HepG2 (cell line): ENCODE data around the gene SPINDOC. TPM values are rescaled to one million over a fixed set of nuclear protein-coding genes. Genes with fewer than 3 reads are reported as not detected.

Experiments
- CCDC6 ChIP-seq: sonication (generic); formaldehyde crosslinking; IDR thresholded peaks from 2 replicates; pipeline ENCODE4 v1.8.1; 2022; ENCODE audit warnings: mild to moderate bottlenecking, missing genetic modification reagents, moderate library complexity
- ELF3 ChIP-seq: IDR thresholded peaks from 2 replicates; pipeline ENCODE4 v1.6.1; 2016; ENCODE audit warnings: missing genetic modification reagents, missing compliant biosample characterization
- GATA4 ChIP-seq: sonication (generic); IDR thresholded peaks from 2 replicates; pipeline ENCODE4 v1.6.1; 2016; ENCODE audit warnings: antibody characterized with exemption, low read depth, borderline replicate concordance
- HDAC2 ChIP-seq: sonication (generic); formaldehyde crosslinking; IDR thresholded peaks from 2 replicates; pipeline ENCODE4 v1.4.0; 2020; ENCODE audit warnings: missing genetic modification reagents
- HMG20B ChIP-seq: conservative IDR thresholded peaks from 2 replicates; pipeline ENCODE4 v1.6.1; 2016; ENCODE audit warnings: missing genetic modification reagents, missing compliant biosample characterization
- KLF11 ChIP-seq: IDR thresholded peaks from 2 replicates; pipeline ENCODE4 v1.6.1; 2016; ENCODE audit warnings: missing compliant biosample characterization
- KLF6 ChIP-seq: IDR thresholded peaks from 2 replicates; pipeline ENCODE4 v1.8.0; 2016; ENCODE audit warnings: missing biosample characterization, missing genetic modification reagents
- NFE2 ChIP-seq: sonication (generic); formaldehyde crosslinking; IDR thresholded peaks from 2 replicates; pipeline ENCODE4 v1.4.0; 2020; ENCODE audit warnings: missing genetic modification reagents
- PRMT3 ChIP-seq: sonication (generic); formaldehyde crosslinking; IDR thresholded peaks from 2 replicates; pipeline ENCODE4 v1.8.1; 2022; ENCODE audit warnings: low read depth, mild to moderate bottlenecking, moderate library complexity, missing genetic modification reagents, borderline replicate concordance
- RFXAP ChIP-seq: sonication (generic); formaldehyde crosslinking; IDR thresholded peaks from 2 replicates; pipeline ENCODE4 v1.4.0; 2020; ENCODE audit warnings: missing genetic modification reagents, borderline replicate concordance
- SMARCE1 ChIP-seq: fragments of 450-650 bp; IDR thresholded peaks from 2 replicates; pipeline ENCODE4 v1.6.1; 2017; ENCODE audit warnings: borderline replicate concordance
- SMC3 ChIP-seq: IDR thresholded peaks from 2 replicates; pipeline ENCODE4 v1.6.1; 2011; ENCODE audit warnings: low read length, improper control_type of control experiment
- SNAPC2 ChIP-seq: sonication (generic); formaldehyde crosslinking; IDR thresholded peaks from 2 replicates; pipeline ENCODE4 v1.8.1; 2022; ENCODE audit warnings: mild to moderate bottlenecking, missing genetic modification reagents
- TSC22D2 ChIP-seq: sonication (generic); formaldehyde crosslinking; IDR thresholded peaks from 2 replicates; pipeline ENCODE4 v1.5.1; 2020; ENCODE audit warnings: missing genetic modification reagents, mild to moderate bottlenecking, borderline replicate concordance
- UBTF ChIP-seq: sonication (generic); formaldehyde crosslinking; IDR thresholded peaks from 2 replicates; pipeline ENCODE4 v1.4.0; 2020; ENCODE audit warnings: mild to moderate bottlenecking, missing genetic modification reagents
- USF2 ChIP-seq, 2 experiments: sonication (generic) in 1 of 2; formaldehyde crosslinking in 1 of 2; IDR thresholded peaks; 2 replicates each; pipeline versions ENCODE4 v1.5.1 to v1.6.1; 2011 to 2020; ENCODE audit warnings: borderline replicate concordance in 1 of 2, low read depth in 1 of 2, low read length in 1 of 2, mild to moderate bottlenecking in 1 of 2, missing genetic modification reagents in 1 of 2, moderate library complexity in 1 of 2
- ZMYM4 ChIP-seq: sonication (generic); formaldehyde crosslinking; IDR thresholded peaks from 2 replicates; pipeline ENCODE4 v1.8.1; 2023; ENCODE audit warnings: mild to moderate bottlenecking, missing genetic modification reagents
- ZNF143 ChIP-seq: sonication (generic); formaldehyde crosslinking; IDR thresholded peaks from 2 replicates; pipeline ENCODE4 v1.4.0; 2020; ENCODE audit warnings: missing genetic modification reagents
- ZNF205 ChIP-seq: IDR thresholded peaks from 2 replicates; pipeline ENCODE4 v1.6.1; 2018; ENCODE audit warnings: missing biosample characterization, missing genetic modification reagents
- ZNF256 ChIP-seq: sonication (generic); formaldehyde crosslinking; conservative IDR thresholded peaks from 2 replicates; pipeline ENCODE4 v1.4.0; 2020; ENCODE audit warnings: missing genetic modification reagents
- ZNF512B ChIP-seq: sonication (generic); formaldehyde crosslinking; IDR thresholded peaks from 2 replicates; pipeline ENCODE4 v1.5.1; 2020; ENCODE audit warnings: missing genetic modification reagents, mild to moderate bottlenecking, borderline replicate concordance
- ZNF564 ChIP-seq: sonication (generic); formaldehyde crosslinking; IDR thresholded peaks from 2 replicates; pipeline ENCODE4 v1.8.1; 2023; ENCODE audit warnings: mild to moderate bottlenecking, missing genetic modification reagents
- ZNF839 ChIP-seq: sonication (generic); formaldehyde crosslinking; IDR thresholded peaks from 2 replicates; pipeline ENCODE4 v1.4.0; 2020; ENCODE audit warnings: missing genetic modification reagents, mild to moderate bottlenecking, borderline replicate concordance
- ZNF850 ChIP-seq: sonication (generic); formaldehyde crosslinking; conservative IDR thresholded peaks from 2 replicates; pipeline ENCODE4 v1.9.0; 2021; ENCODE audit warnings: mild to moderate bottlenecking, missing genetic modification reagents
- polyA plus RNA-seq, 8 experiments: library from polyadenylated mRNA; depleted of rRNA in 3 of 8; stranded (reverse) in 7 of 8; unstranded in 1 of 8; fragments of >200 nt; fragmentation: Illumina TruSeq in 4 of 8; extraction: Trizol in 4 of 8; gene quantifications; 2 replicates each; pipeline versions ENCODE4 v1.2.1 to v1.2.3, GENCODE V29; 2011 to 2016; ENCODE audit warnings: low read depth in 4 of 8, missing spikeins in 1 of 8, mixed read lengths in 1 of 8; ENCODE audit not compliant: insufficient read depth in 1 of 8
- total RNA-seq, 5 experiments: library from RNA; depleted of rRNA; stranded (reverse); fragments of >200 nt; fragmentation: Illumina TruSeq; extraction: Trizol; gene quantifications; 2 replicates each; pipeline ENCODE4 v1.2.3, GENCODE V29; 2016; ENCODE audit warnings: low read depth in 1 of 5

Gene SPINDOC
- total and polyA plus RNA-seq, 2 of the 13 experiments (the other 11 are each of a cell fraction or from before 2014, with no cell fraction given): 21.4 to 29.9 TPM

- TF ChIP-seq SNAPC2 (CRISPR knock-in tag) (no peak), SMC3 (peak; percentile 95), ZMYM4 (CRISPR knock-in tag) (peak; percentile 79), GATA4 (no peak), HDAC2 (CRISPR knock-in tag) (peak; percentile 93), ZNF839 (no peak), ZNF256 (CRISPR knock-in tag) (no peak), ZNF143 (CRISPR knock-in tag) (no peak), TSC22D2 (no peak), ZNF205 (CRISPR knock-in tag) (peak; percentile 94), ZNF512B (CRISPR knock-in tag) (no peak), HMG20B (CRISPR knock-in tag) (0 out of 2 replicates have a peak, but pooled peaks have one; percentile 17), SMARCE1 (no peak), CCDC6 (CRISPR knock-in tag) (peak; percentile 24; the same call in 1 of the 2 replicates), NFE2 (no peak), ELF3 (CRISPR knock-in tag) (peak; percentile 98), USF2 (IDR thresholded peaks at IDR 0.05; ENCODE audit: low read depth, low read length) (no peak), USF2 (CRISPR knock-in tag; IDR thresholded peaks at IDR 0.05; ENCODE audit: borderline replicate concordance) (no peak), PRMT3 (CRISPR knock-in tag) (no peak), ZNF564 (CRISPR knock-in tag) (0 out of 2 replicates have a peak, but pooled peaks have one; percentile 34), ZNF850 (CRISPR knock-in tag) (no peak), UBTF (CRISPR knock-in tag) (peak; percentile 68), KLF6 (CRISPR knock-in tag) (no peak), KLF11 (no peak), RFXAP (peak; percentile 75; the same call in 1 of the 2 replicates)
Observed at GRCh38 chr11:63871962-63872799, 58.9 kb downstream of the SPINDOC start (continued).
